ENCODE data around the gene LCP1. TPM values are rescaled to one million over a fixed set of nuclear protein-coding genes. Genes with fewer than 3 reads are reported as not detected.
A peak's percentile ranks its signal among the peaks of the same experiment; 100 is the strongest.

Gene LCP1
- total and polyA plus RNA-seq, 2 of the 13 experiments (the other 11 are each of a cell fraction or from before 2014, with no cell fraction given), result 1.6 TPM

DNA sequence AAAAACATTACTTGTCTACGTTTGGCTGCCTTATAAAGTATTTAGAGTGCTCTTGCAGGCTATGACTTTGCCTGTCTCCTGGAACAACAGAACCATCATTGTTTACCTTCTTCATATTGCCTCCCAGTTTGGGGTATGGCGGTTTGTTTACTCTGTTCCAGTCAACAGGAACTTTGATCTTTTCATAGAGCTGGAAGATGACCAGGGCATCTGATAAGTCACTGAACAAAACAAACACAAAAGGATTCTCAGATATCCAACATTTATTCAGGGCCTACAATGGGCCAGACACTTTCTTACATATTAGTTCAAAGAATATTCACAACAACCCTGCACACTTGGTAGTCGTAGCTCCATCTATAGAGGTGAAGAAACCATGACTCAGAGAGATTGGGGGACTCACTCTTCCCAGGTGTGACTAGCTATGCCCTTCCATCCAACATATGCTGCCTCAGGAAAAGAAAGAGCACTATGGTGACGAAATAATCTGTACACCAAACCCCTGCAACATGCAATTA lies 38.7 kb downstream of the LCP1 start (continued):
- TF ChIP-seq ZNF546 (CRISPR knock-in tag; conservative IDR thresholded peaks at IDR 0.05), result no peak
- peak; percentile 95 for TF ChIP-seq NFIC (IDR thresholded peaks at IDR 0.05; ENCODE audit: low read length)
- TF ChIP-seq SATB2 (CRISPR knock-in tag; IDR thresholded peaks at IDR 0.05), result no peak
- peak; percentile 97 for TF ChIP-seq ARID3A (IDR thresholded peaks at IDR 0.05; ENCODE audit: low read depth, low read length)
- peak; percentile 96 for TF ChIP-seq HMG20A (CRISPR knock-in tag; IDR thresholded peaks at IDR 0.05; ENCODE audit: borderline replicate concordance)
- peak; percentile 35 for TF ChIP-seq YY1 (IDR thresholded peaks at IDR 0.05; ENCODE audit: insufficient read depth, insufficient replicate concordance, low read depth, low read length)
- TF ChIP-seq CREB1 (IDR thresholded peaks at IDR 0.05), result no peak
- TF ChIP-seq CREB1 (CRISPR knock-in tag; IDR thresholded peaks at IDR 0.05), result peak; percentile 57
- TF ChIP-seq ATF1 (CRISPR knock-in tag; IDR thresholded peaks at IDR 0.05), result peak; percentile 50; the same call in 1 of the 2 replicates
- TF ChIP-seq, protein P1, sequence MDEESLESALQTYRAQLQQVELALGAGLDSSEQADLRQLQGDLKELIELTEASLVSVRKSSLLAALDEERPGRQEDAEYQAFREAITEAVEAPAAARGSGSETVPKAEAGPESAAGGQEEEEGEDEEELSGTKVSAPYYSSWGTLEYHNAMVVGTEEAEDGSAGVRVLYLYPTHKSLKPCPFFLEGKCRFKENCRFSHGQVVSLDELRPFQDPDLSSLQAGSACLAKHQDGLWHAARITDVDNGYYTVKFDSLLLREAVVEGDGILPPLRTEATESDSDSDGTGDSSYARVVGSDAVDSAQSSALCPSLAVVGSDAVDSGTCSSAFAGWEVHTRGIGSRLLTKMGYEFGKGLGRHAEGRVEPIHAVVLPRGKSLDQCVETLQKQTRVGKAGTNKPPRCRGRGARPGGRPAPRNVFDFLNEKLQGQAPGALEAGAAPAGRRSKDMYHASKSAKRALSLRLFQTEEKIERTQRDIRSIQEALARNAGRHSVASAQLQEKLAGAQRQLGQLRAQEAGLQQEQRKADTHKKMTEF (CRISPR knock-in tag; IDR thresholded peaks at IDR 0.05), result peak; percentile 88
- TF ChIP-seq FOXA1 (IDR thresholded peaks at IDR 0.05), result peak; percentile 98
- TF ChIP-seq FOXA1 (CRISPR knock-in tag; IDR thresholded peaks at IDR 0.05), result peak; percentile 98
- 0 out of 2 replicates have a peak, but pooled peaks have one; percentile 21 for TF ChIP-seq ZSCAN29 (CRISPR knock-in tag; conservative IDR thresholded peaks at IDR 0.05)
- TF ChIP-seq, protein P2, sequence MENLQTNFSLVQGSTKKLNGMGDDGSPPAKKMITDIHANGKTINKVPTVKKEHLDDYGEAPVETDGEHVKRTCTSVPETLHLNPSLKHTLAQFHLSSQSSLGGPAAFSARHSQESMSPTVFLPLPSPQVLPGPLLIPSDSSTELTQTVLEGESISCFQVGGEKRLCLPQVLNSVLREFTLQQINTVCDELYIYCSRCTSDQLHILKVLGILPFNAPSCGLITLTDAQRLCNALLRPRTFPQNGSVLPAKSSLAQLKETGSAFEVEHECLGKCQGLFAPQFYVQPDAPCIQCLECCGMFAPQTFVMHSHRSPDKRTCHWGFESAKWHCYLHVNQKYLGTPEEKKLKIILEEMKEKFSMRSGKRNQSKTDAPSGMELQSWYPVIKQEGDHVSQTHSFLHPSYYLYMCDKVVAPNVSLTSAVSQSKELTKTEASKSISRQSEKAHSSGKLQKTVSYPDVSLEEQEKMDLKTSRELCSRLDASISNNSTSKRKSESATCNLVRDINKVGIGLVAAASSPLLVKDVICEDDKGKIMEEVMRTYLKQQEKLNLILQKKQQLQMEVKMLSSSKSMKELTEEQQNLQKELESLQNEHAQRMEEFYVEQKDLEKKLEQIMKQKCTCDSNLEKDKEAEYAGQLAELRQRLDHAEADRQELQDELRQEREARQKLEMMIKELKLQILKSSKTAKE (CRISPR knock-in tag; IDR thresholded peaks at IDR 0.05; ENCODE audit: borderline replicate concordance), result peak; percentile 69; the same call in 1 of the 2 replicates
- TF ChIP-seq FOXJ3 (CRISPR knock-in tag; IDR thresholded peaks at IDR 0.05; ENCODE audit: borderline replicate concordance), result peak; percentile 98
- TF ChIP-seq RXRB (CRISPR knock-in tag; IDR thresholded peaks at IDR 0.05; ENCODE audit: borderline replicate concordance), result peak; percentile 89
- peak; percentile 46; the same call in 1 of the 2 replicates for TF ChIP-seq ZSCAN9 (CRISPR knock-in tag; IDR thresholded peaks at IDR 0.05; ENCODE audit: borderline replicate concordance)
- TF ChIP-seq GATAD1 (CRISPR knock-in tag; IDR thresholded peaks at IDR 0.05), result peak; percentile 49
- TF ChIP-seq JUNB (CRISPR knock-in tag; IDR thresholded peaks at IDR 0.05; ENCODE audit: borderline replicate concordance), result peak; percentile 65; the same call in 1 of the 2 replicates
- peak; percentile 74; the same call in 1 of the 2 replicates for TF ChIP-seq HDAC1 (CRISPR knock-in tag; IDR thresholded peaks at IDR 0.05)
- peak; percentile 89 for TF ChIP-seq TEAD3 (CRISPR knock-in tag; optimal IDR thresholded peaks at IDR 0.05; ENCODE audit: borderline replicate concordance)
- 0 out of 2 replicates have a peak, but pooled peaks have one; percentile 13 for TF ChIP-seq RAD21 (CRISPR knock-in tag; IDR thresholded peaks at IDR 0.05)
- TF ChIP-seq PAXIP1 (CRISPR knock-in tag; conservative IDR thresholded peaks at IDR 0.05), result peak; percentile 99
